A673 (cell line): ENCODE measurements around the gene ST7.

Experiments used
- EZH2 ChIP-seq: fragments of 200-600 bp; sonication (generic); IDR thresholded peaks from 2 replicates; pipeline ENCODE4 v1.6.1; 2017; ENCODE audit warnings: borderline replicate concordance, low read depth, mild to moderate bottlenecking, mixed read lengths, antibody characterized with exemption, low read length; ENCODE audit not compliant: poor library complexity, severe bottlenecking
- TF ChIP-seq, protein P1 (sequence below): fragments of 300-800, 200-600 bp; sonication (generic); conservative IDR thresholded peaks from 2 replicates; pipeline ENCODE4 v1.5.1; 2017; ENCODE audit warnings: low read depth, mild to moderate bottlenecking, antibody characterized with exemption, low read length, moderate library complexity, mixed read lengths

DNA sequence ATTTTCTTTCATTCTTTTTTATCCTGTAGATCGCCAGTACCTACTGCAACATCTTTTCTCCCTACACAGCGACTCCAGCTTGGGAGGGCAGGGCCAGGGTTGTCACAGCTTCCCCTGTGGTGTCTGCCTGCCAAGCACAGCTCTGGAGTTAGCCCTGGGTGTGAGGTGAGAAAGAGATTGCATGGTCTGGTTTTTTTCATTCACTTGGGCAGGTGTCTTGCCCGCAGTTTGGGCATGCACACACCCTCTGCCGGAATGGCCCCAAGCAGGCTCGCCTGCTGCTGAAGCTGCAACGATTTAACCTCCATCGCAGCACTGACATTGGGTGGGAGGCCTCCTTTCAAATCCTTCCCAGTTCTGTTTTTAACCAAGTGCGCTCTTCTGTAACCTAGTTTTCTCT is 236.8 kb downstream of the ST7 start:
- TF ChIP-seq, protein P1, sequence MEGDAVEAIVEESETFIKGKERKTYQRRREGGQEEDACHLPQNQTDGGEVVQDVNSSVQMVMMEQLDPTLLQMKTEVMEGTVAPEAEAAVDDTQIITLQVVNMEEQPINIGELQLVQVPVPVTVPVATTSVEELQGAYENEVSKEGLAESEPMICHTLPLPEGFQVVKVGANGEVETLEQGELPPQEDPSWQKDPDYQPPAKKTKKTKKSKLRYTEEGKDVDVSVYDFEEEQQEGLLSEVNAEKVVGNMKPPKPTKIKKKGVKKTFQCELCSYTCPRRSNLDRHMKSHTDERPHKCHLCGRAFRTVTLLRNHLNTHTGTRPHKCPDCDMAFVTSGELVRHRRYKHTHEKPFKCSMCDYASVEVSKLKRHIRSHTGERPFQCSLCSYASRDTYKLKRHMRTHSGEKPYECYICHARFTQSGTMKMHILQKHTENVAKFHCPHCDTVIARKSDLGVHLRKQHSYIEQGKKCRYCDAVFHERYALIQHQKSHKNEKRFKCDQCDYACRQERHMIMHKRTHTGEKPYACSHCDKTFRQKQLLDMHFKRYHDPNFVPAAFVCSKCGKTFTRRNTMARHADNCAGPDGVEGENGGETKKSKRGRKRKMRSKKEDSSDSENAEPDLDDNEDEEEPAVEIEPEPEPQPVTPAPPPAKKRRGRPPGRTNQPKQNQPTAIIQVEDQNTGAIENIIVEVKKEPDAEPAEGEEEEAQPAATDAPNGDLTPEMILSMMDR, result no peak
- TF ChIP-seq EZH2, result no peak
